ENCODE data around the gene CRTC1.

- TF ChIP-seq CTCF (IDR thresholded peaks at IDR 0.05) (no peak), ZFX (IDR thresholded peaks at IDR 0.05; ENCODE audit: borderline replicate concordance) (no peak)
Observed at GRCh38 chr19:18817574-18817973, 134.1 kb downstream of the CRTC1 start.
